Inflammatory macrophage (primary cell): Measurements from ENCODE around the gene RANBP10.
"Not testable (repeated sequence)": the region's sequence is repeated elsewhere in the genome, so short reads cannot be mapped to it uniquely, and the experiment has no call there.

ENCODE experiments used
- DNase-seq, 2 donors: peaks; one replicate each; pipeline ENCODE4 v3.0.0-alpha.2; 2020 to 2022
- total RNA-seq, 18 experiments: gene quantifications; one replicate each; lab custom pipeline; 2026; ENCODE audit warnings: mixed read lengths in 6 of 18, inconsistent platforms in 2 of 18; lab: John Stamatoyannopoulos, UW

Gene RANBP10
- 9.1 to 30.2 (median 14.9) reads per million in 18 experiments for total RNA-seq

DNA sequence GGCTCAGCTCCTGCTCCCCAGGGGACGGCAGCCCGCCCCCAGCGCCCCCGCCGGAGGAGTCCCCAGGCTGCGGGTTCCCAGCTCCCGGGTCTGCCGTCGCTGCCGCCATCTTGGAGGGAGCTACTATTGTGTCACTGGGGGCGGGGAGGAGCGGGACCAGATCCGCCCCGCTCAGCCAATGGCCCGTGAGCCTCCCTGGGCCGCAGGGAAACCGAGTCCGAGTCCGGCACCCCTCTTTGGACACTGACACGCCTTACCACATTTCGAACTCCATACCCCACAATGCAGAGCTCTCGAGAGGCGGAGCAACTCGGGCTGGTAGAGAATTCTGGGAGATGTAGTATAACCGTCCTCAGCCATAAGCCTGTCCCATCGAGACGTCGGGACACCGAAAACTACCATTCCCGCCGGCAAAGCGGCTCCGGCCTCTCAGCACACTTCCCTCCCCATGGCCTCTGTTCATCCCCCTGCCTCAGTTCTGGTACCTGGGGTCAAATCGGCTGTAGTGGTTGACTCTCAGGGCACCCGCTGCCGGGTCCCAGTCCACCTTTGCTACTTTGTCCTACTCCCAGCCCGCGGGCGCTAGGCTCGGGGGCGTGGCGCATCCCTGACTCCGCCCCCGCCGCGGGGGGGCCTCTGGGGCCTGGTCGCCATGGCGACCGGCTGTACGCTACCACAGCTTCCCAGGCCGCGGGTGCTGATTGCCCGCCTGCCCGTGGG lies at the start of gene RANBP10, which contains the start of gene TSNAXIP1:
Gene RANBP10, minus strand, starts transcription at position 133 of the 720 bp plus-strand sequence. Its CDS starts 24 bp downstream, at position 109.
Gene TSNAXIP1, plus strand, starts transcription at position 462 of the 720 bp plus-strand sequence. CDS start 261 bp downstream, outside the sequence.
- DNase-seq: peak; percentile 99

DNA sequence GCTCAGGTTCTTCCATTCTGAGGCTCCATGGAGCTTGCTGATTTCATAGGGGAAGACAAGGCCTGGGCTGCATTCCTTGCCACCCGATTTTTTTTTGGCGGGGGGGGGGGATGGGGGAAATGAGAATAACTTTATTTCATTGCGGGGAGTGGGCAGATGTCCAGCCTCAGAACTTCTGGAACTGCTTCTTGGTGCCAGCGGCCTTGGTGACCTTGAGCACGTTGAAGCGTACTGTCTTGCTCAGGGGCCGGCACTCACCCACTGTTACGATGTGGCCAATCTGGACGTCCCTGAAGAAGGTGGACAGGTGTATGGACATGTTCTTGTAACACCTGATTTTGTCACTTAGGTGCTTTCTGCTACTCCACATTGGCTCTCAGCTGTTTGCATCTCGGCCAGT lies 49.4 kb upstream of the RANBP10 start:
- DNase-seq: no peak

- DNase-seq: no peak
These were observed 47.3 kb upstream of the RANBP10 start for GRCh38 chr16:67853670-67854069.

DNA sequence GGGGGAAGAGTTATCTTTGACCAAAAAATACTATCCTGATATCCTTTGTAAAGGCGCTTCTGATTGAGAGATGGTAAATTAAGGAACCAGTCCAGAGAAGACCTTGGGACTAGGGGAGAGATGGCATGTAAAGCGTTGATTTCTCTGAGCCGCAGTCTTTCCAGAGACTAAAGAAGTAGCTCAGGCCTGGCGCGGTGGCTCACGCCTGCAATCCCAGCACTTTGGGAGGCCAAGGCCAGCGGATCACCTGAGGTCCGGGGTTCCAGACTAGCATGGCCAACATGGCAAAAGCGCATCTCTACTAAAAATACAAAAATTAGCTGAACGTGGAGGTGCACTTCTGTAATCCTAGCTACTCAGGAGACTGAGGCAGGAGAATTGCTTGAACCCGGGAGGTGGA lies 41.8 kb upstream of the RANBP10 start:
- no peak for DNase-seq

GRCh38 chr16:67847064-67847861 lies 40.9 kb upstream of the RANBP10 start, which contains the start of gene CENPT:
CENPT (minus strand) TSS chr16:67847693; CDS start chr16:67833859, 13,834 bp downstream.
- DNase-seq: peak; percentile 36 to 72

DNA sequence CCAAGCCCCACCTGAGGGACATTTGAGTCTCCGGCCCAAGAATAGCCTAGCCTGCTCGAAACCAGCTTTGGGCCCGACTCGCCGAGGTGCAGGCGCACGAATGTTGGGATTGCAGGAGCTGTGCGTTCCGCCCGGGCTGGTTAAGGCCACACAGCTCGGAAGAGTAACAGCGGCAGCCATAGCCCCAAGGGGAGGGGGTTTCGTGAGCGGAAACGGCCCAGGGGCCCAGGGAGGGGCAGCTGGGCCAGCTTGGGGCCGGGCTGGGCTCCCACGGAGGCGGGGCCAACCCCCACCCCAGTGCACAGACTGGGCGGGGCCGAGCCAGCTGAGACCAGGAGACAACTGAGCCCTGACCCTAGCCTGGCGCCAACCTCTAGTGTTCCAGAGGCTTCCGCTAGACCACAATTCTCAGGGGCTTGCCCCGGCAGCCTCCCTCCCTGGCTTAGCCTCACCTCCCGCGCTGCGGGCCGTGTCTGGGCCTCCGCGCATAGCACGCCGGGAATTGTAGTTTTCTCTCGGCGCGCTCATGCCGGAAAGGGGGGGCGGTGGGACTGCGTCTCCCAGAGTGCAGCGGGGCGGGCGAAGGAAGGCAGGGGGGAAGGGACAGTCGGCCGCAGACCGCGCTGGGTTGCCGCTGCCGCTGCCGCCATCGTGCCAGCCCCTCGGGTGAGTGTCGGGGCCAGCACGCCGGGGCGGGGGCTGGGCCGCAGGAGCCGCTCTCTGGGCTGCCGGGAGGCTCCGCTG lies 40.1 kb upstream of the RANBP10 start, which contains the start of gene NUTF2:
Gene NUTF2, plus strand, starts transcription at position 614 of the 744 bp plus-strand sequence. CDS start 18,198 bp downstream, outside the sequence.
- DNase-seq: peak; percentile 94 to 95

- no peak for DNase-seq
These were observed 39.6 kb upstream of the RANBP10 start for GRCh38 chr16:67846063-67846319.

- peak; percentile 29 to 50 for DNase-seq
These were observed 39.1 kb upstream of the RANBP10 start for GRCh38 chr16:67845291-67846062.

DNA sequence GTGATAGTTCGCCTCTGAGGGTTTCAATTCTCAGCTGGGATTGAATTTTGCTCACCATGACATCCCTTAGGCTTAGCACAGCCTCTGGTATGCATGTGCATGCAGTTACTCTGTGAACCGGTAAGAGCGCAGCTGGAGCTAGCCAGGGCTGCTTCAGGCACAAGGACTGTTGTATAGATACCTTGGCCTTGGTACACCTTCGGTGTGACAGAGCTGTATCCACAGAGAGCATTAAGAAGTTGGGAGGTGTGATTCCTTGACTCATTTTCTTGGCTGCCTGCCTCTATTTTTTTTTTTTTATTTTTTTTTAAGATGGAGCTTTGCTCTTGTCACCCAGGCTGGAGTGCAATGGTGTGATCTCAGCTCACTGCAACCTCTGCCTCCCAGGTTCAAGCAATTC lies 38.1 kb upstream of the RANBP10 start:
- DNase-seq: no peak

DNA sequence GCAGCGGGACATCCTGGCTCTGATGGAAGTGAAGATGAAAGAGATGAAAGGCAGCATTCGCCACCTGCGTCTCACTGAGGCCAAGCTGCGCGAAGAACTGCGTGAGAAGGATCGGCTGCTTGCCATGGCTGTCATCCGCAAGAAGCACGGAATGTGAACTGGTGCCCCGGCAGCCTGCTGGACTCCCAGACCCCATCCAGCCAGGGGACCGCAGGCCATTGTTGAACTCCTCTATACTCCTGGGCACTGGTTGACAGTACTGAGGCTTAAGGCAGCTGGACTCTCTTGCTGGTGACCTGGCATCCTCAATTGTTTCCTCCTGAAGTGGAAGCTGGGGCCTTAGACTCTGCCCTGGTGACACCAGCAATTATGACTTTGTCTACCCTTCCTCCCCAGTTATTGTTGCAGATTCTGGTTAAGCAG lies 37.0 kb upstream of the RANBP10 start:
- DNase-seq: no peak

- peak; percentile 35 to 71 for DNase-seq
These were observed 36.4 kb upstream of the RANBP10 start for GRCh38 chr16:67842509-67843342.

GRCh38 chr16:67841816-67842508 lies 35.6 kb upstream of the RANBP10 start, which contains the start of gene THAP11:
THAP11 (plus strand) TSS chr16:67842320; CDS start chr16:67842555, 235 bp downstream.
- DNase-seq: peak; percentile 96 to 97

GRCh38 chr16:67841198-67841815 lies 34.9 kb upstream of the RANBP10 start:
- DNase-seq: no peak

DNA sequence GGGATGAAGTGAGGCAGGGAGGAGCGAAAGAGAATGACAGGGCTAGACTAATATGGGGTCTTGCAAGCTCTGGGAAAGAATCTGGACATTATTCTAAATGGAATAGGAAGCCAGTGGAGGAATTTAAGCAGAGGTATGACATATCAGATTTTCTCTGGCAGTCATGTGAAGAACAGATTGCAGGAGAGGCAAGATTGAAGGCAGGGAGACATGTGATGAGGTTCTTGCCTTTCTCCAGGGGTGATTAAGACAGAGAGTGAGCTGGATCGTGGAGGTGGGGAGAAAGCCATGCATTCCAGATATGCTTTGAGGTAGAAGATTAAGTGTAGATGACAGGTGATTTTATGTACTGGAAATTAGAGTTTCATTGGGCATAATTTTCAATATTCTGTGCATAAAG lies 31.5 kb upstream of the RANBP10 start:
- no peak for DNase-seq

- DNase-seq: not testable (repeated sequence)
These were observed 30.8 kb upstream of the RANBP10 start for GRCh38 chr16:67837190-67837589.

- DNase-seq: no peak
These were observed 27.9 kb upstream of the RANBP10 start for GRCh38 chr16:67834242-67834614.

GRCh38 chr16:67833415-67834241 lies 27.3 kb upstream of the RANBP10 start:
- DNase-seq: peak; percentile 93 to 94

GRCh38 chr16:67833030-67833414 lies 26.7 kb upstream of the RANBP10 start:
- peak in 1 of 2 donors; percentile 31 for DNase-seq

DNA sequence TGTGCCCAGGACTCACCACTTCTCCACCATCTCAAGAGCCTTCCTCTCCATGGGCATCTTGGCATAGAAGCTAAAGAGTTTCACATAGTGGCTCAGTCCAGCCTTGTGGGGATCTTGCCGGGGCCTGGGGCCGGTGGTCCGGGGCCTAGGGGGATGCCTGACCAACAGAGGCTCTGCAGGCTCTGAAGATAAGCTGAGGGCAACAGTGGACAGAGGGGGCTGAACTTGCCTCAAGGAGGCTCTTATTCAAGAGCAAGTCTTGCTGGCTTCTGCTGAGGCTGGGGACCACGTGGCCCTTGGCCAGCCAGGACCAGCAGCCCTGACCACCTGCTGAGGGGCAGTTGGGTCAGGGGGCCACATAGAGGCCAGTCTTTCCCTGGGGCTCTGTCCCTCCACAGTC lies 22.3 kb upstream of the RANBP10 start:
- no peak for DNase-seq
